ENCODE measurements around the gene OBP2A.

GRCh38 chr9:135536216-135536615 is 9.7 kb upstream of the OBP2A start:
- TF ChIP-seq CTCF (IDR thresholded peaks at IDR 0.05; ENCODE audit: borderline replicate concordance, extremely low read depth, low read length, poor library complexity, severe bottlenecking) (no peak), EZH2 (IDR thresholded peaks at IDR 0.05; ENCODE audit: borderline replicate concordance, low read depth, low read length, severe bottlenecking) (no peak)

Measured in DND-41 (cell line).